ENCODE data around the gene ALK.

ALK gene

GRCh38 chr2:29192526-29192925 lies 728.9 kb downstream of the ALK start:
- no peak for DNase-seq (ENCODE audit: low read depth)
- no peak for TF ChIP-seq CTCF (IDR thresholded peaks at IDR 0.05; ENCODE audit: low read depth, low read length, missing control alignments)
- in situ Hi-C loops (cut with HindIII; ENCODE audit: low sequenced_read_pairs), result loop anchor here (10.0 kb wide), 2 partner anchors 178 to 238 kb away; no protein-coding TSS in a partner anchor
- no peak overlapping the region for H3K4me3 ChIP-seq (ENCODE audit: low read depth, low read length)

DNA sequence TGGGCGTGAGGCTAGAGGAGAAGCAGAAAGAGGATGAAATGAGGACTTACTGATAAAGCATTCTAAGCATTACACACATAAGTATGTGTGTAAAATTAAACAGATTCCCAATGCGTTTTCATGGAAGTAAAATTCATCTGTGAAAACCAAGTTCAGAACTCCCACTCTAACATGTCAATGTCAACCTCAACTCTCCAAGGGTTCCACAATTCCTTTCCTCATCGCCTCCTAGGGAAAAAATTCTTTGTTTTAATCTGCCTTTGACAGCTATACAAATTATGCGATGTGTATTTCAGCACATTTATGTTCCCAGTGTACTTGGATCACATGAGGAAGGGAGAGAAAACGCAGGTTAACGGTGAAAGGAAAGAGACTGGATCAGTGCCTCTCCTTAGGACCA lies 729.6 kb downstream of the ALK start:
- DNase-seq (ENCODE audit: low read depth), result no peak
- no peak overlapping the region for H3K4me3 ChIP-seq (ENCODE audit: low read depth, low read length)
- TF ChIP-seq CTCF (IDR thresholded peaks at IDR 0.05; ENCODE audit: low read depth, low read length, missing control alignments), result no peak
- in situ Hi-C loops (cut with HindIII; ENCODE audit: low sequenced_read_pairs), result loop anchor here (10.0 kb wide), 2 partner anchors 177 to 237 kb away; no protein-coding TSS in a partner anchor

DNA sequence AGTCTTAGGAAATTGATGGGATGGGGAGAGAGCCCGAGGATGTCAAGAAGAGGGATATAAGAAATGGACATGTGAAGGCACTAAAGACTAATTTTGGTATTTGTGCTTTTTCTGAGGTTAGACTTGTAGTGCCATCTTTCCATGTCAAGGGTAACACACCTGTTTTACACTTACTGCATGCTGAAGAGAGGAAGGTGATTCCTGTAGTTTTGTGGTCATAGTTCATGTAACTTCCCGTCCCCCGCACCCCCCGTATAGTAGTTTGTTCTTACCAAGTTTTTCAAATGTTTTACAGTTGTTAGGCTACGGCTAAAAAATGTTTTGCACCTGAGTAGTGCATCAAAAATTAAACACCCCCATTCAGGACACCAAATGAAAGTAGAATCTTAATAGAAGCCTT lies 732.3 kb downstream of the ALK start:
- in situ Hi-C loops (cut with HindIII; ENCODE audit: low sequenced_read_pairs), result no loop called here
- no peak overlapping the region for H3K4me3 ChIP-seq (ENCODE audit: low read depth, low read length)
- TF ChIP-seq CTCF (IDR thresholded peaks at IDR 0.05; ENCODE audit: low read depth, low read length, missing control alignments), result no peak
- no peak for DNase-seq (ENCODE audit: low read depth)

DNA sequence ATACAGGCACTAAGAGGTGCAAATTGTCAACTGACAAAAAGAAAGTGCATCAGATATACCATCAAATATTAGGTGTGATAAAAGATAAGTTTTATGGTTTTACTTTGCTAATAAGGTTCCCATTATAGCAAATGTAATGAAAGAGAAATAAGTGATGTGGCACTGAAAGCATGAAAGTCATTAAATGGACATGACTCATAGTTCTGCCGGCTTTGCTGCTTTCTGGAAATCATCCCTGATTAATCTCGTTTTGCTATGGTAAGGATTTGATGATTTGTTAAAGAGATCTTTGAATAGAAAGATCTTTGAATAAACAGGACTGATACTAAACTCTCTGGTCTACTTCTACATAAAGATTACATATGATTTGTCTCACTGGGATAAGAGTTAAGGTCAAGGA lies 733.5 kb downstream of the ALK start:
- in situ Hi-C loops (cut with HindIII; ENCODE audit: low sequenced_read_pairs), result no loop called here
- H3K4me3 ChIP-seq (ENCODE audit: low read depth, low read length), result no peak overlapping the region
- no peak for TF ChIP-seq CTCF (IDR thresholded peaks at IDR 0.05; ENCODE audit: low read depth, low read length, missing control alignments)
- DNase-seq (ENCODE audit: low read depth), result no peak

GRCh38 chr2:29186817-29187216 lies 734.6 kb downstream of the ALK start:
- in situ Hi-C loops (cut with HindIII; ENCODE audit: low sequenced_read_pairs), result no loop called here
- TF ChIP-seq CTCF (IDR thresholded peaks at IDR 0.05; ENCODE audit: low read depth, low read length, missing control alignments), result no peak
- no peak overlapping the region for H3K4me3 ChIP-seq (ENCODE audit: low read depth, low read length)
- no peak for DNase-seq (ENCODE audit: low read depth)

DNA sequence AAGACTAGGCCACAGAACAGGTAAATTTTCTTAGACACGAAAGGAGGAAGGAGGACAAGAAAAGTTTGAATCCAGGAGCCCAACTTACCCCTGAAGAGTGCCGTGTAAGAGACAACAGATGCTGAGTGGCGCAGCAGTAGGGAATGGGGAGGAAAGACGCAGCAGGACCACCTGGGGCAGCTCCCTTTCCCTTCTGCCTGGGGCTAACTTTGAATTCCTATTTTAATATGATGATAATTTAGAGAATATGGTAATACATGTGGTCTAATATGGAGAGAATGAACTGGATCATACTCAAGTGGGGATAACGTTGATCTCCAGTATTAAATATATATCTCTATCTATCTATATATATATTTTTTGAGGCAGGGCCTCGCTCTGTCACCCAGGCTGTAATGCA lies 736.9 kb downstream of the ALK start:
- H3K4me3 ChIP-seq (ENCODE audit: low read depth, low read length), result no peak overlapping the region
- no peak for TF ChIP-seq CTCF (IDR thresholded peaks at IDR 0.05; ENCODE audit: low read depth, low read length, missing control alignments)
- in situ Hi-C loops (cut with HindIII; ENCODE audit: low sequenced_read_pairs), result no loop called here
- no peak for DNase-seq (ENCODE audit: low read depth)

DNA sequence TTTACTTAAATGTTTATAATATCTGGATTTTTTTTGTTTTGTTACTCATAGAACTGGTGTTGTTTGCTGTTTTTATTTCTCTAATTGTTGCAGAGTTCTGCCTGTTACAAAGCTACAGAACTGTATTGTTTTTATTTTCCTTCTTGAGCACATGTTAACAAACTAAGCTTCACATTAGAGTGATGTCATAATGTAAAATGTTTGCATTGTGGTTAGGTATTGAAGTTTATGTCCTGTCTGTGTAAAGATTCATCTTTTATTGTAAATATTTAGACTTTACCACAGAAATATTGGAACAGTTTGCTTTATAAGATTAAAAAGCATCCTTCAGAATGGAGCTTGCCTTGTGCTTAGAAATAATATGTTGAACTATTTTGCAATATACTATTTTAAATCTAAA lies 738.5 kb downstream of the ALK start:
- no peak for DNase-seq (ENCODE audit: low read depth)
- in situ Hi-C loops (cut with HindIII; ENCODE audit: low sequenced_read_pairs), result no loop called here
- no peak for TF ChIP-seq CTCF (IDR thresholded peaks at IDR 0.05; ENCODE audit: low read depth, low read length, missing control alignments)
- no peak overlapping the region for H3K4me3 ChIP-seq (ENCODE audit: low read depth, low read length)

All from astrocyte of the cerebellum (primary cell).